GM12878 (cell line): ENCODE results near the gene AEN. TPM values are rescaled to one million over a fixed set of nuclear protein-coding genes. Genes with fewer than 3 reads are reported as not detected.

Experiments
- ATAC-seq: fragments of 200-7000 bp; cut with Tn5 transposase; 3 replicates; pipeline ENCODE4 v1.9.1; 2020; ENCODE audit warnings: mild to moderate bottlenecking, moderate library complexity
- BruUV-seq: library from RNA; stranded (reverse); fragments of 400-500 nt; replicated peaks from 2 replicates; lab custom pipeline; 2021; lab: Mats Ljungman, UMichigan
- CTCF ChIA-PET: fragments of 300-600 bp; sonication (Branson Sonifier 250); formaldehyde crosslinking; extraction: SDS; loops from one replicate; lab custom pipeline; 2021; ENCODE audit warnings: inconsistent platforms; lab: Yijun Ruan, JAX
- POLR2A ChIA-PET: fragments of 350-600 bp; formaldehyde crosslinking; extraction: SDS; loops from one replicate; lab custom pipeline; 2021; ENCODE audit warnings: inconsistent platforms; lab: Charles Lee
- RAD21 ChIA-PET: fragments of 300-600 bp; sonication (Branson Sonifier 250); formaldehyde crosslinking; loops from one replicate; lab custom pipeline; 2023; ENCODE audit warnings: antibody characterized with exemption; ENCODE audit not compliant: unreplicated experiment; lab: Charles Lee
- SMC1A ChIA-PET: fragments of 300-600 bp; sonication (Branson Sonifier 250); formaldehyde crosslinking; loops from one replicate; lab custom pipeline; 2023; ENCODE audit not compliant: unreplicated experiment, uncharacterized antibody; lab: Charles Lee
- DNase-seq: peaks from one replicate; pipeline ENCODE4 v3.0.0-alpha.2; 2011; ENCODE audit warnings: low read depth, low spot score
- FAIRE-seq: peaks from 3 replicates; lab custom pipeline; 2011; peaks lifted over from hg19 to GRCh38; lab: Jason Lieb, UNC
- H2AFZ ChIP-seq: 2 replicates; pipeline ENCODE4 v1.6.0; 2011; ENCODE audit warnings: low read depth, low read length, control low read depth; ENCODE audit not compliant: control insufficient read depth
- H3K27ac ChIP-seq: 2 replicates; pipeline ENCODE4 v1.5.1; 2011; ENCODE audit warnings: control low read depth; ENCODE audit not compliant: control insufficient read depth, insufficient read depth
- H3K27me3 ChIP-seq, 2 experiments: replicated peaks in 1 of 2; 2 replicates each; pipeline versions ENCODE4 v1.6.0 to v1.6.1; 2011; ENCODE audit warnings: low read length in 1 of 2; ENCODE audit not compliant: control insufficient read depth in 2 of 2, insufficient read depth in 2 of 2
- H3K36me3 ChIP-seq, 2 experiments: 2 replicates each; pipeline ENCODE4 v1.5.1; 2011; ENCODE audit warnings: low read length in 1 of 2; ENCODE audit not compliant: control insufficient read depth in 2 of 2, insufficient read depth in 2 of 2
- H3K4me1 ChIP-seq: 2 replicates; pipeline ENCODE4 v1.6.1; 2011; ENCODE audit warnings: mild to moderate bottlenecking, low read length, moderate library complexity, mixed read lengths; ENCODE audit not compliant: control insufficient read depth, insufficient read depth
- H3K4me2 ChIP-seq: 2 replicates; pipeline ENCODE4 v1.6.0; 2011; ENCODE audit warnings: control low read depth; ENCODE audit not compliant: control insufficient read depth, insufficient read depth
- H3K4me3 ChIP-seq: fragments of 200-600 bp; sonication (generic); 2 replicates; pipeline ENCODE4 v1.5.1; 2016
- H3K79me2 ChIP-seq: 2 replicates; pipeline ENCODE4 v1.6.0; 2011; ENCODE audit warnings: low read length; ENCODE audit not compliant: control insufficient read depth, insufficient read depth
- H3K9ac ChIP-seq: 2 replicates; pipeline ENCODE4 v1.8.0; 2011; ENCODE audit warnings: low read length, control low read depth, mixed read lengths; ENCODE audit not compliant: control insufficient read depth, insufficient read depth
- H3K9me3 ChIP-seq: replicated peaks from 3 replicates; pipeline ENCODE4 v1.5.1; 2011; ENCODE audit warnings: mild to moderate bottlenecking, low read length; ENCODE audit not compliant: control insufficient read depth, insufficient read depth
- H4K20me1 ChIP-seq: 2 replicates; pipeline ENCODE4 v1.6.0; 2011; ENCODE audit not compliant: control insufficient read depth, insufficient read depth
- MTA3 ChIP-seq: IDR thresholded peaks from 2 replicates; pipeline ENCODE4 v1.6.1; 2012; ENCODE audit warnings: low read length, inconsistent platforms, borderline replicate concordance
- NFXL1 ChIP-seq: fragments of 450-650 bp; IDR thresholded peaks from 2 replicates; pipeline ENCODE4 v1.6.1; 2017; ENCODE audit warnings: antibody characterized with exemption, mild to moderate bottlenecking, borderline replicate concordance
- NRF1 ChIP-seq: conservative IDR thresholded peaks from 2 replicates; pipeline ENCODE4 v1.6.1; 2011; ENCODE audit warnings: mild to moderate bottlenecking, low read depth, low read length, improper control_type of control experiment
- PRDM15 ChIP-seq: fragments of 450-650 bp; formaldehyde crosslinking; IDR thresholded peaks from 2 replicates; pipeline ENCODE4 v1.4.0; 2020; ENCODE audit warnings: mild to moderate bottlenecking, moderate library complexity
- RBBP5 ChIP-seq: fragments of 200-600 bp; sonication (generic); conservative IDR thresholded peaks from 2 replicates; pipeline ENCODE4 v1.6.1; 2016
- SIX5 ChIP-seq: IDR thresholded peaks from 2 replicates; pipeline ENCODE4 v1.6.1; 2011; ENCODE audit warnings: mild to moderate bottlenecking, low read depth, low read length, moderate library complexity; ENCODE audit not compliant: severe bottlenecking
- ZNF622 ChIP-seq: fragments of 450-650 bp; IDR thresholded peaks from 2 replicates; pipeline ENCODE4 v1.6.1; 2017; ENCODE audit warnings: mild to moderate bottlenecking, inconsistent platforms
- ZSCAN29 ChIP-seq: fragments of 450-650 bp; IDR thresholded peaks from 2 replicates; pipeline ENCODE4 v1.6.1; 2017; ENCODE audit warnings: mild to moderate bottlenecking, moderate library complexity
- ZZZ3 ChIP-seq: IDR thresholded peaks from 2 replicates; pipeline ENCODE4 v1.6.1; 2011; ENCODE audit warnings: low read depth; ENCODE audit not compliant: control insufficient read depth, insufficient read length
- WGBS: methylation state at CpG from one replicate; pipeline ENCODE4 v1.1.6; 2016; ENCODE audit warnings: low lambda C conversion rate; ENCODE audit not compliant: insufficient replicate concordance, insufficient coverage; ENCODE audit errors: missing lambda C conversion rate; 5-methylcytosine and 5-hydroxymethylcytosine counted together
- in situ Hi-C: fragments of 300-500 bp; cut with MboI; formaldehyde crosslinking; loops from 9 replicates; pipeline ENCODE4 v1.14.3; 2018; ENCODE audit warnings: mixed read lengths
- intact Hi-C: fragments of 100-400 bp; cut with micrococcal nuclease; formaldehyde crosslinking; loops from one replicate; pipeline ENCODE4 v1.14.2; 2022; ENCODE audit not compliant: unreplicated experiment
- polyA plus RNA-seq, 11 experiments: library from polyadenylated mRNA; depleted of rRNA in 4 of 11; unstranded in 6 of 11; stranded (reverse) in 5 of 11; fragments of >200 nt; fragmentation: Nextera tagmentation in 4 of 11; fragmentation: Illumina TruSeq in 1 of 11; extraction: Ambion mirVana in 4 of 11; extraction: Trizol in 1 of 11; gene quantifications; 1 replicate in 1 of 11; 2 replicates in 10 of 11; pipeline versions ENCODE4 v1.2.1 to v1.2.3, GENCODE V29; 2011 to 2016; ENCODE audit warnings: inconsistent platforms in 2 of 11, missing spikeins in 2 of 11, low read depth in 1 of 11
- total RNA-seq, 4 experiments: library from RNA; depleted of rRNA in 3 of 4; stranded (reverse); fragments of >200 nt in 3 of 4; fragmentation: Illumina TruSeq in 1 of 4; extraction: Trizol in 1 of 4; gene quantifications; 2 replicates each; pipeline versions ENCODE4 v1.2.1 to v1.2.3, GENCODE V29; 2013 to 2021

The AEN gene
- total and polyA plus RNA-seq, 10 of the 15 experiments (the other 5 are each of a cell fraction or from before 2014, with no cell fraction given) = 11.7 to 81.2 (median 53.7) TPM

- ChIA-PET RAD21 (no interaction called here), SMC1A (interaction anchor here (0.6 kb wide), 1 partner anchor 156 kb away, joined by 3 read pairs; no protein-coding TSS in a partner anchor), POLR2A (no interaction called here), CTCF (interaction anchor here (1.0 to 3.5 kb wide), 2 partner anchors 21 to 147 kb away, joined by 6 to 14 read pairs; partner anchors contain the start of gene ISG20)
- Histone ChIP-seq H3K4me1 (peaks cover 30% of the 10 kb centered on the region), H3K4me3 (no peak overlapping the region), H3K27ac (no peak overlapping the region), H3K36me3 (no peaks in the 10 kb centered on the region), H3K4me2 (no peak overlapping the region), H4K20me1 (no peaks in the 10 kb centered on the region; the same call in 1 of the 2 replicates), H3K9me3 (no peaks in the 10 kb centered on the region), H3K79me2 (peaks cover 17% of the 10 kb centered on the region), H2AFZ (no peak overlapping the region), H3K27me3 (no peaks in the 10 kb centered on the region), H3K9ac (no peak overlapping the region)
- TF ChIP-seq MTA3 (no peak), SIX5 (no peak), RBBP5 (no peak), PRDM15 (CRISPR knock-in tag) (no peak), NRF1 (no peak), NFXL1 (no peak), ZZZ3 (no peak), ZNF622 (no peak), ZSCAN29 (no peak)
- in situ Hi-C loops (no loop called here), intact Hi-C loops (no loop called here)
- DNase-seq (no peak), FAIRE-seq (no peak), ATAC-seq (no peak)
- BruUV-seq = no TSS peak
- 33% methylated on average over 1 of the region's 1 CpG for WGBS
Measured at GRCh38 chr15:88617790-88618189, 3.4 kb upstream of the AEN start.
